GM18508 (cell line): ENCODE data around the gene HDAC10.

ENCODE experiments used
- ATAC-seq: cut with Tn5 transposase; IDR thresholded peaks from one replicate; pipeline ENCODE4 v1.9.1; 2021; ENCODE audit warnings: moderate number of reproducible peaks; ENCODE audit not compliant: insufficient read depth, unreplicated experiment

The HDAC10 gene, protein sequence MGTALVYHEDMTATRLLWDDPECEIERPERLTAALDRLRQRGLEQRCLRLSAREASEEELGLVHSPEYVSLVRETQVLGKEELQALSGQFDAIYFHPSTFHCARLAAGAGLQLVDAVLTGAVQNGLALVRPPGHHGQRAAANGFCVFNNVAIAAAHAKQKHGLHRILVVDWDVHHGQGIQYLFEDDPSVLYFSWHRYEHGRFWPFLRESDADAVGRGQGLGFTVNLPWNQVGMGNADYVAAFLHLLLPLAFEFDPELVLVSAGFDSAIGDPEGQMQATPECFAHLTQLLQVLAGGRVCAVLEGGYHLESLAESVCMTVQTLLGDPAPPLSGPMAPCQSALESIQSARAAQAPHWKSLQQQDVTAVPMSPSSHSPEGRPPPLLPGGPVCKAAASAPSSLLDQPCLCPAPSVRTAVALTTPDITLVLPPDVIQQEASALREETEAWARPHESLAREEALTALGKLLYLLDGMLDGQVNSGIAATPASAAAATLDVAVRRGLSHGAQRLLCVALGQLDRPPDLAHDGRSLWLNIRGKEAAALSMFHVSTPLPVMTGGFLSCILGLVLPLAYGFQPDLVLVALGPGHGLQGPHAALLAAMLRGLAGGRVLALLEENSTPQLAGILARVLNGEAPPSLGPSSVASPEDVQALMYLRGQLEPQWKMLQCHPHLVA

DNA sequence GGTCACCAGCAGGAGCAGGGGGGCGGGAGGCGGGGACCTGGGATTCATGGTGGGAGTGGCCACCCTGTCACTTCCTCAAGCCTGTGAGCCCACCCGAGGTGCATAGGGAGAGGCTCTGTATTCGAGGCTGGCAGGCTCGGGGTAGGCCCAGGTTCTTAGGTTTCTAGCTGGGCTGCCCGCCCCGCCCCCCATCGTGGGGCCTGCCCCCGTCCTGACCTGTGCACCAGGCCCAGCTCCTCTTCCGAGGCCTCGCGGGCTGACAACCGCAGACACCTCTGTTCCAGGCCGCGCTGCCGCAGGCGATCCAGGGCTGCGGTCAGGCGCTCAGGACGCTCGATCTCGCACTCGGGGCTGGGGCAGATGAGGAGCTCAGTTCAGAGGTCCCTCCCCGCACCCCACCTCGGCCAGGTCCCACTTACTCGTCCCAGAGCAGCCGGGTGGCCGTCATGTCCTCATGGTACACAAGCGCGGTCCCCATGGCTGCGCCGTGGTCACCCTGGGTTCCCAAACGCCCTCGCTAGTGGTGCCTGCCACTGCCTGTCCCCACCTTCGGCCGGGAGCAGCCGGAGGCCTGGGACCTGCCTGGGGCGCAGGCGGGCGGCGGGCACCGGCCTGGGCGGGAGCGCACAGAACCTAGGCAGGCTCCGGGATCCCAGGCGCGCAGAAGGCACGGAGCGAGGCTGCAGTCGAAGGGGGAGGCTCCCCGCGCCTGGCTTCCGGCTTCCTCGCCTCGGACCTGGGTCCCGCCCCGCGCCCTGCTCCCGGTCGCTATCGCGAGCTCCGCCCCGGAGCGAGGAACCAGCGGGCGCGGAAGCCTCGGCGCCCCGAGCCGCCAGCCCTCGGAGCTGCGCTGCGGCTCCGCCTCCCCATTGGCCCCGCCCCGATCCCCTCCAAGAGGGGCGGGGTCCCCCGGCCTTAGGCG, at the start of gene HDAC10:
TSS of gene HDAC10 (minus strand) at position 711 of the 922 bp plus-strand sequence. CDS start at position 478, 233 bp downstream.
- ATAC-seq: no peak

DNA sequence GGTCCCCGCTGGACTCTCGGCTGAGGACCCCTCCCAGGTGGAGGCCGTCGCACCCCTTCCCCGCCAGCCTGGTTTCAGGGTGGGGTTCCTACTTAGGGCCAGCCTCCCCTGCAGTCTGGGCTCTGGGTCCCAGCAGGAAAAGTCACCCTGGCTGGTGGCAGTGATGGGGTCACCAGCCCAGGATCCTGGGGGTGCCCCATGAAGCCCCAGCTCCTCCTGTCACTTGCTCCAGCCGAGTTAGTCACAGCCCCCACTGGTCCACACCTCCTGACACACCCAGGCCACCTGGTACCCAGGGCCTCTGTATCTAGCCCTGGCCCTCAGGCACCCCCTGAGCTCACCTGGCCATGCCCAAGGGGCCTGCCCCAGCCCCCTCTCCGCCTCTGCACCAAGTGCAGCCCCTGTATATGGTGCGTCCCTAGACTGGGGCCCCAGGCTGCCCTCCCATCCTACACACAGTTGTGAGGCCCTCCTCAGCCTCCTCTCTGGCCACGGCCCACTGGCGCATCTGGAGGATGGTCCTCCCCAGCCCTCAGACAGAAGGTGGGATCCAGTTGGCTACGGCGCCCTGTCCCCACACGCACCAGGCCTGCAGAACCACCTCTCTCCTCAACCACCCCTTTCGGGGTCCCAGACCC, 49.7 kb upstream of the HDAC10 start:
- no peak for ATAC-seq

DNA sequence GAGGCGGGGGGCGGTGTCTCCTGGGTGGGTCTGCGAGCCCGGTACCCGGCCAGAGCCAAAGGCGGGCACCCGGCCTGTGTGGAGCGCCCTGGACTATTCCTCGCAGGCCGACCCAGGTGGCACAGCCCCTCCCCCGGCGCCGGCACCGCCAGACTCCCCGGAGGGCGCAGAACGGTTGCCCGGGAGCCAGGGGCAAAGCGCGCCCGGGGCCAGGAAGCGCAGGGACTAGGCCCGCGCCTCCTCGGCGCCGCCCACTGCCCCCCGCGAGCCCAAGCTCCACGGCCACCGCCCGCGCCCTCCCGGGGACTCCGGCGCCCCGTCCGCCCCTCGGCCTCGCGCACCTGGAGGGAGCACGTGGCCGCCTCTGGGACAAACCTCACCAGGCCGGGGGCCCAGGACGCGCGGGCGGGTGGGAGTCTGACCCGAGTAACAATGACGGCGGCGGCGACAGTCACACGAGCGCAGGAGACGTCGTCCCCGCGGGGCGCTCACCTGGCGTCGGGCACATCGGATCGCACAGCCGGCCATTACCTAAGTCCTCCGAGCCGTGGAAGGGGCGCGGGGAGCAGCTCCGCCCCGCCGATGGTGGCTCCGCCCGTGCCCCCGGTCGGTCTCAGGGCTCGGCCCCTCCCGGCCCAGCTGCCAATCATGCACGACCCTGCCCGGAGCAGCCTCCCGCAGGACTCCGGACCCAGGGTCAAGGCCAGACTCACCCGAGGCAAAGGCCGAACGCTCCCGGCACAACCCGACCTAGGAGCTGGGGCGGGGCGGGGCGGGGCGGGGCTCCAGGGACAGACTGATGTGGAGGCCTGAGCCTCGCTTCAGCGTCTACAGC, 48.9 kb upstream of the HDAC10 start:
- no peak for ATAC-seq

DNA sequence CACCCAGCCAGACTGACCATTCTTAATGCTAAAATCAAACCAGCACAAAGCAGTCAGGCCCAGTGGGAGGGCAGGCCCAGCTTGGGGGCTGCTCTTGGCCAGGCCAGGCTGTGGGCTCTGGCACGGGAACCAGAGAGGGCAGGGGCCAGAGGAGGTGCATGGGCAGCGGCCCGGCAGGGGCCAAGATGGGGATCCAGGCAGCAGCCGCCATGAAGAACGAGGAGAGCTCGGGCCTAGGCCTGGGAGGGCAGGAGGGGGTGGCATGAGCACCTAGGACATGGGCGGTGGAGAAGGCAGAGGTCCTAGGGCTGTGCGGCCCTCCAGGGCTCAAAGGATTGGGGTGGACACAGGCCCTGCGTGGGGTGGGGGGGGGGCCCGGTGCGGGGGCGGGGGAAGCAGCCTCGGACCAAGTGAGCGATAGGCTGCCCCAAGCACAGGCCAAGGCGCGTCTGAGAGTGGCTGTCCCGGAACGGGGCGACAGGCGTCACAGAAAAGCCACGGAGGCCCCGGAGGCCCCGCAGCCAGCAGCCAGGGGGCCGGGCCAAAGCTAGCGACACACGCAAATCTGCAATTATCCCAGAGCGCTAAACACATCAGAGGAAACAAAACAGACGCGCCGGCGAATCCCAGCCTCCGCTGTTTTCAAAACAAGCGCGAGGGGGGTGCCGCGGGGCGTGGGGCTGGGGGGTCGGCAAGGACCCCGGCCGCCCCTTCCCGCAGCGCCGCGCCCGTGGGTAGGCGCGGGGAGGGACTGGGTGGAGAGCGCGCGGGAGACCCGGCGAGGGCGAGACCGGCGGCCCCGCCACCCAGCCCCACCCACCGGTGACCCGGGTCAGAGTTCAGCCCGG, 48.1 kb upstream of the HDAC10 start:
- no peak for ATAC-seq

DNA sequence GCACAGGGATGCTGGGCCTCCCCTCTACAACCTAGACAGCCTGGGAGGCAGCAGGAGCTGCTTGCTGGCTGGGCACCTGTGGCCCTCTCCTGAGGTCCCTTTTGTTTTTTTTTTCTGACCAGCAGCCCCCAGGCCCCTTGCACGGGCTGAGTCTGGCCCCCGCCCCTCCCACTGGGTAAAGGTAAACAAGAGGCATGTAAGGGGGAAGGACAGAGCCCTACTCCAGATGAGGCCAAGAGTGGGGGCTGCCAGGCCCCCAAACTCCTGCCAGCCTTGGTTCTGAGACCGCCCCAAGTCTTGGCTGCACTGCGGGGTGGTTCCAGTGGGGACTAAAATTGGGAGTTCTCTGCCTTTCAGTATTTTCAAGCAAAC, 47.2 kb upstream of the HDAC10 start:
- ATAC-seq: no peak

DNA sequence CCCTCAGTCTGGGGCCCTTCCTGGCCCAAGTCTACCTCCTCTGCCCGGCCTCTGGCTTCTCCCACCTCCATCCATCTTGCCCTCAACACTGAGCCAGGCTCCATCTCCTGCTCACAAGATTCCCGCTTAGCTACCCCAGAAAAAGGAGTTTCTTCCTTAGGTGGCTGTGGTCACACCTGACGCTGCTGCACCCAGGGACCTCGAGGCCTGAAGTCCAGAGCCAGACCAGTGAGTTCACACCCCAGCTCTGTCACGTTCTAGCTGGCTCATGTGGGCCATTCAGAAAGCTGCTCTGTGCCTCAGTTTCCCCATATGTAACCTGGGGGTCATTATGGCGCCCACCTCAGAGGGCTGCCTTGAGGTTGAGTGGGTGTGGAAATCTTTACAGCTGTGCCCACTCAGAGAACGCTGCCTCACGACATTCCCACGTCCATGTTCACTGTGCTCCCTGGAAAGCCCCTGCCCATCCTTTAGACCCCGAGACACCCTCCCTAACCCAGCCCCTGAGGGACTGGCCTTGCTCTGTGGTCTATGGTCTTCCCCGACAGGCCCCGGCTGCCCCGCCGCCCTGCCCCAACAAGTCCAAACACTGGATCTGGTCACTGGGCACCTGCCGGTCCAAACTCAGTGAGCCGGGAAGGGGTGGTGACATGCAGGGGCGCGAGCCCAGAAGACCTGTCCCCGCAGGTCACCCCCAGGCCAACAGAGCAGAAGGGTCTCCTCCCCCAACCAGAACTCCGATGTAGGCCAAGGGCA, 46.6 kb upstream of the HDAC10 start:
- no peak for ATAC-seq

DNA sequence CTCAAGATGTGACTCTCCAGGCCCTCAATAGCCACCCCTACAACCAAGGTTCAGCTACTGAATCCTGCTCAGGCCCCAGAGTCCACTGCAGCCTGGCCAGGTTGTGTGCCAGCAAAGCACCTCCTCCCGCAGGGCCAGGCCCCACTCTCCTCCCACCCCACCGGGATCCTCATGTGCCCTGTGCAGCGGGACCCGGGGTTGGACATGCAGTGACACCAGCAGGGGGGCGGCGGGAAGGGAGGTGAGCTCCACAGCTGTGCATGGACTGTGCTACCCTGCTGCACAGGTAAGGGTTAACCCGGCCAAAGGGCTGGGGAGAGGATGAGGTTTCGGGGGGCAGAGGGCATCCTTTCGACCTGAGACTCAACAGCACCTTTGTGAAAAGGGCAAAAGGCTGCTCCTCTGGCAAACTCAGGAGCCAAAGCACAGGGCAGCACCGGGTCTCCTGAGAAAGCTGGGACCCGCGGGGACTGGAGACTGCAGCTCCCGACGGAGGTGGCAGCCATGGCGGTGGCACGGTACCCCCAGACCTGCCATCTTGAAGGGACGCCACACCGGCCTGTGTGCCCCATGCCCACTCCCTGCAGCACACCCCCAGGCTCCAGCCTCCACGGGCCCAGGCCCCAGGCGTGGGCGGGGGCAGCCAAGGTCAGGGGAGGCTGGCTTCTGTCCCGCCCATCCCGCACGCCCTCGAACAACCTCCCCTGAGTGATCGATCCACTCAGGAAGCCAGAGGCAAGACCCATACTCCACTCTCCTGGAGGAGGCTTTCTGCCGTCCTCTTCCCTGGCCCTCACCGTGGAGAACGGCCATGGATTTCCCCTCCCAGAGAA, 45.8 kb upstream of the HDAC10 start:
- ATAC-seq: no peak

DNA sequence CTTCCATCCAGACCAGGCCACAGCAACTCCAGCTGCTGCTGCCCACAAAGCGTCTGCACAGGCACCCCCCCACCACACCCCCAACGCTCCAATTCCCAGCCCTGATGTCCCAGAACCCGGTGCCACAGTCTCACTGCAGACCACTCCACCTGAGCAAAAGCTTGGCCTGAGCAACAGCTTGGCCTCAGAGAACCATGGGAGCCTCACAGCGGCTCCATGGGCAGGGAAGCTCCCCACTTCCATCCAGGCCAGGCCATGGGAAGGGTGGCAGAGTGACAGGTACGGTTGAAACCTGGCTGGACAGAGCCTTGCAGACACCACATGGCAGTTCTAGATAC, 43.2 kb upstream of the HDAC10 start:
- ATAC-seq: no peak

DNA sequence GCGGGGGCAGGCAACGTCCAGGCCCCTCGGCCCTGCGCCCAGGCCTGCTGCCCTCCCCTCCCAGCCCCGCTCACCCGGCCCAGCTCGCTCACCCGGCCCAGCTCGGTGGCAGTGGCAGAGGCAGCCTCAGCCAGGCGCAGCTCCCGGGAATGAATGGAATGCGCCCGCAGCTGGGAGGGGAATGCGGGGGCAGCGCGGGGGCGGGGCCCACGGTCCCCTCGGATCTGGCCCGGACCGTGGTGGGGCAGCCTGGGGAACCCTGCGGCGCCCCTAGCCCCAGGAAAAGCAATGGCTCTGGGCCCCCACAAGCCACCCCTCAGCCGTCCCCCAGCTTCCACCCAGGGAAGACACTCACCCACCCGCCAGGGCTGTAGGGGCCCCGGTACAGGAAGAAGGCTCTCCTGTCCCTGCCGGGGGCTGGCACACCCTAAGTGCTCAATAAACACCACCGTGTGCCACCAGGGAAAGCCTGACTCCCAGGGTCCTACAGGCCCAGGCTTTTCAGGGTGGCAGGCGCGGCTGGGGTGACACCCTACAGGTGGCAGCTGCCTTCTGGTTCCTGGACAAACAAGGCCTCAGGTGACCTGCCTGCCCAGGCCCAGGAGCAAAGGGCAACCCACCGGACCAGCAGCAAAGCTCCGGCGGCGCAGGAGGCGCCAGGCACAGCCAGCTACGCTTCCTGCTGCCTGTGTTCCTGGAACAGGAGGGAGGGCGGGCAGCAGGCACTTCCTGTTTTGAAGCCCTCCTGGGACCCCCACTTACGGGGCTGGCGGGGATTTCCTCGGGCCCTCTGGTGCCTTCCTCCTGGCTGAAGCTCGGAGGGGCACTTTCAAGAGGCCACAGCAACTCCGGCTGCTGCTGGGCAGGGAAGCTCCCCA, 42.6 kb upstream of the HDAC10 start:
- no peak for ATAC-seq

DNA sequence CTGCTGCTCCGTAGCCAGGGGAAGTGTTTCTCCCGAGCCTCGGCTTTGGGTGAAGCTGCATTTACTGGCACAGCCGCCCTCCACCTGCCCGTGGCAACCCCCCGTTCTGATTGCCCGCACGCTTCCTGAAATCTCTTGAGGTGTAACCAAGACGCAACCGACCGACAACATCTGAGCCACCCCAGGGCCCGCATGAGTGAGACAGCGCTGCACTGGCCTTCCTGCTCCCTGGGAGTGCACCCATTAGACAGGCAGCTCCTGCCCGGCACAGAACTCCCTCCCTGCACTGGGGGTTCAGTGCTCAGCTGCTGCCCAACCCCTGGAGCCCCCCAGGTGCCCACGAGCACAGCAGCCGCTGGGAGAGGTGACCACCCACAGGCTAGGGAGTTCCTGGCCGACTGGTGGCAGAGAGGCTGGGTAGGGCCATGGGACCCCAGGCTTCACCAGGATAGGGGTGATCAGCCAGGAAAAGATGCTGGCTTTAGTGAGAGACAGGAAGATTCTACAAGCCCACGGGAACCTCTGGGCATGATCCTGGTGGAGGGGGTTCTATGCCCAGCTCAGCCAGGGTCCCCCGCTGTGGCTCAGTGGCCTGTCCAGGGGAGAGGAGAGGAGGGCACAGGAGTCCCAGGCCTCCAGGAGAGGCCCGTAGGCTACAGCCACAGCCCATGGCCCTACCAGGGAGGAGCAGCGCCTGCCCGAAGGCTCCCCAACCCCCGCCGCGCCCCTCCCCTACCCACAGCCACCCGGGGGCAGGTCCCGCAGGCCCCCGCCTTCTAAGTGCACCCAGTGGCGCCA, 41.8 kb upstream of the HDAC10 start:
- ATAC-seq: no peak

DNA sequence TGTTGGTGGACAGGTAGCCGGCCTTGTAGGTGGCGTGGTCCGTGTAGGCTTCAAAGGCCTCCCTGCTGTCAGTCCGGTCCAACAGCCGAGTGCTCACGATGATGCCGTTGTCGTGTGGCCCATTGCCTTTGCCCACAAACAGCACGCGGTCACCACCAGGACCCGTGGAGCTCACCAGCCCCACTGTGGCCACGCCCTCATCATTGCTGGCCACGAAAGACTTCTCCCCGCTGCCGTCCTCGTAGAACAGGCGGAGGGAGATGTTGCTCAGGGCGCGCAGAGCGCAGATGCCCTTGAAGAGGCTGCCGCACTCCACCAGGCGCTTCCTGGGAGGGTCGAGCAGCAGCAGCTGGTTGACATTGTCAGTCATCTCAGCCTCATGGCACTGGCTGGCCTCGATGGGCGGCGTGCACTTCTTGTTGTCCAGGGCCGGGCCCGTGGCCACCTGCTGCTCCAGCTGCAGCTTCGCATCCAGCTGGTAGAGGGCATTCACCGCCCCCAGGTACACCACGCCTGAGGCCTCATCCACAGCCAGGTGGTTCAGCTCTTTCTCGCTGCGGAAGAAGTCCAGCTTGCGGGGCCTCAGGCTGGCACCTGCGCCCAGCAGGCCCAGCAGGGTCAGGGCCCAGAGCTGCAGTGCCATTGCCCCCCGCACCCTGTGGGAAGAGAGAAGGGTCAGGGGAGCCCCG, 39.0 kb upstream of the HDAC10 start:
- ATAC-seq: no peak

DNA sequence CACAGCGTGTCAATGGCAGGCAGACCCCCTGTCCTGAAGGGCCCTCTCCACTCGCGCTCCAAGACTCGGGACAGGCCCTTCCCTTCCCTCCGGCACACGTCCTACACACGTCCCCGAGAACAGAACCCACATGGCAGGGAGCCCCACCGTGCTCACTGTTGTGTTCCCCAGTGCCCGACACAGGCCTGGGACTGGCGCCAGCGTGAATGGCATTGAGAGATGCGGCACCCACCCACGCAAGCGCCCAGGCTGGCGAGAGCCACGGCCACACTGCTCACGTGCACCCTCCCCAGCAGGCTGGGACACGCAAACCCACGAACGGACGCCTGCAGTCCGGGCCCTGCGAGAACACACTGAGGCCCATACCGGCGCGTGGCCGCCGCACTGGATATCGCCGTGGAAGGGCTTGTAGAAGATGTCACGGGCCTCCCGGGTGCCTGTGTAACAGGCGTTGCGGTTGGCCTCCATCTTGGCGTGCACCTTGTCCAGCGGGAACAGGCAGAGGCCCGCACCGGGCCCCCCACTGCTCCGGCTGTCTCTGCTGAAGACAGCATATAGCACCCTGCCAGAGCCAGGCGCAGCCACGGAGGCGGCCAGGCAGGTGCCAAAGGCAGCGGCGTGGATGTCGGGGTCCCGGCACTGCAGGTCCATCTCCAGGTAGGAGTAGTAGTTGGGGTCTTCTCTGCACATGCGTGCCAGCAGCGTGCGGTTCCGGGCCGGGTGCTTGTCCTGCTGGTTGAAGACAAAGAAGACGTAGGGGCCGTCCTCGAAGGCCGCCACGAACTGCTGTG, 38.3 kb upstream of the HDAC10 start:
- no peak for ATAC-seq

DNA sequence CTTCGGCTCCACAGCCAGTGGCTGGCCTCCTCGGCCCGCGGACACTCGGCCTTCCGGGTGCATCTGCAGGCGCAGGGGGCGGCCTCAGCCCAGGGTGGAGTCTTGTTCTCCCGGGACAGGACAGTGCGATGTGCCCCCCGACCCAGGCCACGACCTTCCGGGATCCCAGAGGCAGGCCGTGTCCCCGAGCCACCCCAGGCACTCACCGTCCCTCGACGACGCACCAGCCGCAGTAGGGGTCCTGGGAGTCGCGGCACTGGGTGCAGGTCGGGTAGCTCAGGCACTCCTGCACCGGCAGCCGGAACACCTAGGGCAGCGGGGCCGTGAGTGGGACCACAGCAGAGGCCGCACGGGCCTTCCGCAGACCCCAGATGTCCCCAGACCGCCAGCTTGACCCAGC, 36.7 kb upstream of the HDAC10 start:
- no peak for ATAC-seq

DNA sequence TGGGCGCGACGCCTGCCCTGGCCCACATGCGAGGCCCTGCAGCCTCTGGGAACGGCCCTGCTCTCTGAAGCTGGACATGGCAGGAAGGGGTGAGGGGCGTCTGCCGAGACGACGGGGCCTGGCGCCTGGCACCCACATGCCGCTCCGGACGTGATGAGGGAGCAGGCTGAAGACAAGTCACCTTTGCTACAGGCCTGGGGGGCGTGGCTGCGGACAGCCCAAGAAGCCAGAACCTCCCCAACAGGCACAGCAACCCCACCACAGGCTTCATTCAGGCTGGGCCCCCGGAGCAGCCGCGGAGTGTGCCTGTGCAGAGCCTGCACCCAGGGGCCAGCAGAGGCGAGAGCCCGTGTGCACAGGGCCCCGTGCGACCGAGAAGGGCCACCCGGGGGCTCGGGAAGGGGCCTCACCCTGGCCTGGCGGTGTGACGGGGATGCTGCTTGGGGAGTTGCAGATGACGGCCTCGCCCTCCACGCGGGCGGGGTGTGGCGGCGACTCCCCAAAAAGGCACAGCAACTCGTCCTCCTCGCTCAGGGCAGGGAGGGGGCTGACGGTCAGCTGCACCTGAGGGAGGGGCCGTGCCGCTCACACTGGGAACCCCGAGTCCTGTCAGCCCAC, 35.7 kb upstream of the HDAC10 start:
- no peak for ATAC-seq
